GM12878 (cell line): ENCODE data around the gene NEGR1. TPM values are rescaled to one million over a fixed set of nuclear protein-coding genes. Genes with fewer than 3 reads are reported as not detected.

Experiments used
- ATAC-seq: fragments of 200-7000 bp; cut with Tn5 transposase; 3 replicates; pipeline ENCODE4 v1.9.1; 2020; ENCODE audit warnings: mild to moderate bottlenecking, moderate library complexity
- BruUV-seq: library from RNA; stranded (reverse); fragments of 400-500 nt; replicated peaks from 2 replicates; lab custom pipeline; 2021; lab: Mats Ljungman, UMichigan
- CTCF ChIA-PET: fragments of 300-600 bp; sonication (Branson Sonifier 250); formaldehyde crosslinking; extraction: SDS; loops from one replicate; lab custom pipeline; 2021; ENCODE audit warnings: inconsistent platforms; lab: Yijun Ruan, JAX
- POLR2A ChIA-PET: fragments of 350-600 bp; formaldehyde crosslinking; extraction: SDS; loops from one replicate; lab custom pipeline; 2021; ENCODE audit warnings: inconsistent platforms; lab: Charles Lee
- RAD21 ChIA-PET: fragments of 300-600 bp; sonication (Branson Sonifier 250); formaldehyde crosslinking; loops from one replicate; lab custom pipeline; 2023; ENCODE audit warnings: antibody characterized with exemption; ENCODE audit not compliant: unreplicated experiment; lab: Charles Lee
- SMC1A ChIA-PET: fragments of 300-600 bp; sonication (Branson Sonifier 250); formaldehyde crosslinking; loops from one replicate; lab custom pipeline; 2023; ENCODE audit not compliant: unreplicated experiment, uncharacterized antibody; lab: Charles Lee
- DNase-seq: peaks from one replicate; pipeline ENCODE4 v3.0.0-alpha.2; 2011; ENCODE audit warnings: low read depth, low spot score
- FAIRE-seq: peaks from 3 replicates; lab custom pipeline; 2011; peaks lifted over from hg19 to GRCh38; lab: Jason Lieb, UNC
- H2AFZ ChIP-seq: 2 replicates; pipeline ENCODE4 v1.6.0; 2011; ENCODE audit warnings: low read depth, low read length, control low read depth; ENCODE audit not compliant: control insufficient read depth
- H3K27ac ChIP-seq: 2 replicates; pipeline ENCODE4 v1.5.1; 2011; ENCODE audit warnings: control low read depth; ENCODE audit not compliant: control insufficient read depth, insufficient read depth
- H3K27me3 ChIP-seq, 2 experiments: replicated peaks in 1 of 2; 2 replicates each; pipeline versions ENCODE4 v1.6.0 to v1.6.1; 2011; ENCODE audit warnings: low read length in 1 of 2; ENCODE audit not compliant: control insufficient read depth in 2 of 2, insufficient read depth in 2 of 2
- H3K36me3 ChIP-seq, 2 experiments: 2 replicates each; pipeline ENCODE4 v1.5.1; 2011; ENCODE audit warnings: low read length in 1 of 2; ENCODE audit not compliant: control insufficient read depth in 2 of 2, insufficient read depth in 2 of 2
- H3K4me1 ChIP-seq: 2 replicates; pipeline ENCODE4 v1.6.1; 2011; ENCODE audit warnings: mild to moderate bottlenecking, low read length, moderate library complexity, mixed read lengths; ENCODE audit not compliant: control insufficient read depth, insufficient read depth
- H3K4me2 ChIP-seq: 2 replicates; pipeline ENCODE4 v1.6.0; 2011; ENCODE audit warnings: control low read depth; ENCODE audit not compliant: control insufficient read depth, insufficient read depth
- H3K4me3 ChIP-seq: fragments of 200-600 bp; sonication (generic); 2 replicates; pipeline ENCODE4 v1.5.1; 2016
- H3K79me2 ChIP-seq: 2 replicates; pipeline ENCODE4 v1.6.0; 2011; ENCODE audit warnings: low read length; ENCODE audit not compliant: control insufficient read depth, insufficient read depth
- H3K9ac ChIP-seq: 2 replicates; pipeline ENCODE4 v1.8.0; 2011; ENCODE audit warnings: low read length, control low read depth, mixed read lengths; ENCODE audit not compliant: control insufficient read depth, insufficient read depth
- H3K9me3 ChIP-seq: replicated peaks from 3 replicates; pipeline ENCODE4 v1.5.1; 2011; ENCODE audit warnings: mild to moderate bottlenecking, low read length; ENCODE audit not compliant: control insufficient read depth, insufficient read depth
- H4K20me1 ChIP-seq: 2 replicates; pipeline ENCODE4 v1.6.0; 2011; ENCODE audit not compliant: control insufficient read depth, insufficient read depth
- BMI1 ChIP-seq: fragments of 450-650 bp; IDR thresholded peaks from 2 replicates; pipeline ENCODE4 v1.6.1; 2016; ENCODE audit warnings: mild to moderate bottlenecking, moderate library complexity, borderline replicate concordance
- FOXM1 ChIP-seq: IDR thresholded peaks from 2 replicates; pipeline ENCODE4 v1.6.1; 2012; ENCODE audit warnings: low read depth, mild to moderate bottlenecking, inconsistent platforms, low read length, moderate library complexity
- MYC ChIP-seq: IDR thresholded peaks from 2 replicates; pipeline ENCODE4 v1.6.1; 2011; ENCODE audit warnings: mild to moderate bottlenecking, low read length, moderate library complexity, inconsistent platforms; ENCODE audit not compliant: insufficient read depth, insufficient replicate concordance, insufficient read length, severe bottlenecking
- PAX5 ChIP-seq: IDR thresholded peaks from 2 replicates; pipeline ENCODE4 v1.6.1; 2011; ENCODE audit warnings: low read depth, low read length, borderline replicate concordance
- POLR2A ChIP-seq: IDR thresholded peaks from 2 replicates; pipeline ENCODE4 v1.6.1; 2011; ENCODE audit warnings: low read depth, mild to moderate bottlenecking, low read length
- RBBP5 ChIP-seq: fragments of 200-600 bp; sonication (generic); conservative IDR thresholded peaks from 2 replicates; pipeline ENCODE4 v1.6.1; 2016
- REST ChIP-seq: IDR thresholded peaks from 2 replicates; pipeline ENCODE4 v1.6.1; 2012; ENCODE audit warnings: mild to moderate bottlenecking, low read depth, low read length
- ZNF207 ChIP-seq: fragments of 450-650 bp; IDR thresholded peaks from 2 replicates; pipeline ENCODE4 v1.6.1; 2014; ENCODE audit warnings: antibody characterized with exemption, mild to moderate bottlenecking, borderline replicate concordance
- ZNF217 ChIP-seq: fragments of 450-650 bp; IDR thresholded peaks from 2 replicates; pipeline ENCODE4 v1.6.1; 2017; ENCODE audit warnings: antibody characterized with exemption, mild to moderate bottlenecking
- ZZZ3 ChIP-seq: IDR thresholded peaks from 2 replicates; pipeline ENCODE4 v1.6.1; 2011; ENCODE audit warnings: low read depth; ENCODE audit not compliant: control insufficient read depth, insufficient read length
- WGBS: methylation state at CpG from one replicate; pipeline ENCODE4 v1.1.6; 2016; ENCODE audit warnings: low lambda C conversion rate; ENCODE audit not compliant: insufficient replicate concordance, insufficient coverage; ENCODE audit errors: missing lambda C conversion rate; 5-methylcytosine and 5-hydroxymethylcytosine counted together
- in situ Hi-C: fragments of 300-500 bp; cut with MboI; formaldehyde crosslinking; loops from 9 replicates; pipeline ENCODE4 v1.14.3; 2018; ENCODE audit warnings: mixed read lengths
- intact Hi-C: fragments of 100-400 bp; cut with micrococcal nuclease; formaldehyde crosslinking; loops from one replicate; pipeline ENCODE4 v1.14.2; 2022; ENCODE audit not compliant: unreplicated experiment
- polyA plus RNA-seq, 11 experiments: library from polyadenylated mRNA; depleted of rRNA in 4 of 11; unstranded in 6 of 11; stranded (reverse) in 5 of 11; fragments of >200 nt; fragmentation: Nextera tagmentation in 4 of 11; fragmentation: Illumina TruSeq in 1 of 11; extraction: Ambion mirVana in 4 of 11; extraction: Trizol in 1 of 11; gene quantifications; 1 replicate in 1 of 11; 2 replicates in 10 of 11; pipeline versions ENCODE4 v1.2.1 to v1.2.3, GENCODE V29; 2011 to 2016; ENCODE audit warnings: inconsistent platforms in 2 of 11, missing spikeins in 2 of 11, low read depth in 1 of 11
- total RNA-seq, 4 experiments: library from RNA; depleted of rRNA in 3 of 4; stranded (reverse); fragments of >200 nt in 3 of 4; fragmentation: Illumina TruSeq in 1 of 4; extraction: Trizol in 1 of 4; gene quantifications; 2 replicates each; pipeline versions ENCODE4 v1.2.1 to v1.2.3, GENCODE V29; 2013 to 2021

Gene NEGR1
- total and polyA plus RNA-seq, 10 of the 15 experiments (the other 5 are each of a cell fraction or from before 2014, with no cell fraction given): under 0.01 to 0.03 (median 0.01) TPM; not detected in 7

DNA sequence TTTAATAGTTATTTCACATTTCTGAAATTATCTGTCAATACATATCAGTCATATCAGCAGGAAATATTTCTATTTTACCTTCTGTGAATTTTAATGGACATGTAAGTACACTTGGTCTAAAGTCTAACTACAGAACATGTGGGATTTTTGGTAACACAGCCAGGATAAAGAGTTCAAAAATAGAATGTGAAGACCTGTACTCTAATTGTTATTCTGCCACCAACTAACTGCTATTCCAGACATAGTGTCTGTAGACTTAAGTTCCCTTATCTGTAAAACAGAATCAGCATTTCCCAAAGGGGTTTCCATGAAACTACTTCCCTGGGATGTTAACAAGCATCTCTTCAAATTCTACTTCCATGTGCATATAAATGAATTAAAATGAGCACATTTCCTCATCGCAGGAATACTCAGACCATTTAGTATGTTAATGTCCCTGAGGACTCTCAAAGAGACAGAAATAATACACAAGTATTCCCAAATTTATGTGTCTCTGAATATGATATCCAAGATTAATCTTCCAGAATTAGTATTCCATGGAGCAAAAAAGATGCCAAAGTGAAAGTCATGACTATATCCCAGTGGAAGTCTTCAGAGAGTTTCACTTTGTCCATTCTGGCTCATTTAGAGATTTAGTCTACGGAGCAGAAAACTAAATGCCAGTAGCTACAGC is 325.6 kb downstream of the NEGR1 start:
- no peak overlapping the region for H3K4me3 ChIP-seq
- no peaks in the 10 kb centered on the region for H3K79me2 ChIP-seq
- SMC1A ChIA-PET: no interaction called here
- intact Hi-C loops (no loop called here), in situ Hi-C loops (no loop called here)
- no peaks in the 10 kb centered on the region for H3K36me3 ChIP-seq
- CTCF ChIA-PET: no interaction called here
- H3K9me3 ChIP-seq: no peaks in the 10 kb centered on the region
- no TSS peak for BruUV-seq
- RAD21 ChIA-PET: no interaction called here
- POLR2A ChIA-PET: no interaction called here
- no peak for DNase-seq
- H3K4me1 ChIP-seq: no peaks in the 10 kb centered on the region
- no peaks in the 10 kb centered on the region for H4K20me1 ChIP-seq
- TF ChIP-seq BMI1: no peak
- TF ChIP-seq MYC: no peak
- WGBS: 24% methylated on average over 2 of the region's 2 CpGs
- no peak overlapping the region for H2AFZ ChIP-seq
- peak; percentile 49 for FAIRE-seq
- no peak overlapping the region for H3K9ac ChIP-seq
- no peak overlapping the region for H3K27ac ChIP-seq
- no peak for ATAC-seq
- H3K27me3 ChIP-seq: no peaks in the 10 kb centered on the region
- H3K4me2 ChIP-seq: no peak overlapping the region

GRCh38 chr1:71950579-71950978 is 331.8 kb downstream of the NEGR1 start:
- no peaks in the 10 kb centered on the region for H3K36me3 ChIP-seq
- intact Hi-C loops: no loop called here
- in situ Hi-C loops: no loop called here
- H3K27me3 ChIP-seq: no peaks in the 10 kb centered on the region
- H3K4me1 ChIP-seq: no peaks in the 10 kb centered on the region
- BruUV-seq: no TSS peak
- DNase-seq (no peak), ATAC-seq (no peak), FAIRE-seq (no peak)
- 22% methylated on average over 2 of the region's 2 CpGs for WGBS
- no peak overlapping the region for H3K27ac ChIP-seq
- ChIA-PET POLR2A (no interaction called here), SMC1A (interaction anchor here (0.9 kb wide), 1 partner anchor 13 kb away, joined by 6 read pairs; no protein-coding TSS in a partner anchor), CTCF (no interaction called here), RAD21 (no interaction called here)
- no peak overlapping the region for H3K4me2 ChIP-seq
- no peak overlapping the region for H2AFZ ChIP-seq
- no peak overlapping the region for H3K9ac ChIP-seq
- TF ChIP-seq RBBP5 (no peak), REST (no peak), FOXM1 (no peak), ZZZ3 (no peak), ZNF207 (no peak), POLR2A (no peak), ZNF217 (no peak), PAX5 (no peak)
- no peaks in the 10 kb centered on the region for H3K79me2 ChIP-seq
- H4K20me1 ChIP-seq: no peaks in the 10 kb centered on the region
- H3K4me3 ChIP-seq: no peak overlapping the region
- no peaks in the 10 kb centered on the region for H3K9me3 ChIP-seq
